Aortic smooth muscle cell (primary cell): ENCODE measurements around the gene CNPY2. TPM values are rescaled to one million over a fixed set of nuclear protein-coding genes. Genes with fewer than 3 reads are reported as not detected.

Experiments
- total RNA-seq: library from RNA; depleted of rRNA; stranded (reverse); fragments of >200 nt; gene quantifications from 2 replicates; pipeline ENCODE4 v1.2.3, GENCODE V29; 2014

The CNPY2 gene
- total RNA-seq, result 78.8 and 85.5 TPM in 2 replicates

GRCh38 chr12:56315622-56316473, at the start of gene CNPY2:
Gene CNPY2, minus strand, starts transcription at chr12:56315988. Its CDS starts 771 bp downstream, at chr12:56315217.

DNA sequence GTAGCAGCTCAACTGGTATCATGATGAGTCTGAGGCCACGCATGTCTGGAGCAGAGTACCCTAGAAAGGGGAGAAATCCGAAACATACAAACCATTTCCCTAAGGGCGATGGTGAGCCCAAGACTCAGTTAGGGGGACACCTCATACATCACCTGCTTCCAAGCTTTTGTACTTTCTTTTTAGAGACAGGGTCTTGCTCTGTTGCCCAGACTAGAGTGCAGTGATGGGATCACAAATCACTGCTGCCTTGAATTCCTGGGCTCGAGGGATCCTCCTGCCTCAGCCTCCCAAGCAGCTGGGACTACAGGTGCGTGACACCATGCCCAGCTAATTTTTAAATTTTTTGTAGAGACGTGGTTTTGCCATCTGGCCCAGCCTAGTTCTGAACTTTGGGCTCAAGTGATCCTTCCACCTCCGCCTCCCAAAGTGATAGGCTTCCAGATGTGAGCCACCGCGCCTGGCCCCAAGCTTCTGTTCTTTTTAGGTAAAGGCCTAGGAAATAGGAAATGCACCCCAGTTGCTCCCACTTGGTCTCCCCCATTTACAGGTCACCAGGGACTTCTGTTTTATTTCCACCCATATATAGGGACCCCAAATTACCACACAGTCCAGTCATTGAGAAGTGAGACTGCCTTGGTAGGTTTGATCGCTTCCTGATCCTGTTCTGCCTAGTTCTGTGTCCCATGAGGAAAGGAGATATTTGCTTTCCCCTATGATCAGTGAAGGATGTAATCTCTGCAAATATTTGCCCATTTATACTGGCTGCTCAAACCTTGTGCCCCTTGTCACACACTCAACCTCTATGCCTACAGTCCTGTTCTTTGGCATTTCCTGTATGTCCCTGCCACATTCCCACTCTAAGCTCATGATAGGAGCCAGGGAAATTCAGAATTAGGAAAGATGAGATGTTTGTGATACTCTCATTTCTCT, 46.6 kb upstream of the CNPY2 start, which contains the start of gene APOF:
APOF (minus strand) TSS at position 728 of the 930 bp plus-strand sequence; CDS start at position 616, 112 bp downstream.

DNA sequence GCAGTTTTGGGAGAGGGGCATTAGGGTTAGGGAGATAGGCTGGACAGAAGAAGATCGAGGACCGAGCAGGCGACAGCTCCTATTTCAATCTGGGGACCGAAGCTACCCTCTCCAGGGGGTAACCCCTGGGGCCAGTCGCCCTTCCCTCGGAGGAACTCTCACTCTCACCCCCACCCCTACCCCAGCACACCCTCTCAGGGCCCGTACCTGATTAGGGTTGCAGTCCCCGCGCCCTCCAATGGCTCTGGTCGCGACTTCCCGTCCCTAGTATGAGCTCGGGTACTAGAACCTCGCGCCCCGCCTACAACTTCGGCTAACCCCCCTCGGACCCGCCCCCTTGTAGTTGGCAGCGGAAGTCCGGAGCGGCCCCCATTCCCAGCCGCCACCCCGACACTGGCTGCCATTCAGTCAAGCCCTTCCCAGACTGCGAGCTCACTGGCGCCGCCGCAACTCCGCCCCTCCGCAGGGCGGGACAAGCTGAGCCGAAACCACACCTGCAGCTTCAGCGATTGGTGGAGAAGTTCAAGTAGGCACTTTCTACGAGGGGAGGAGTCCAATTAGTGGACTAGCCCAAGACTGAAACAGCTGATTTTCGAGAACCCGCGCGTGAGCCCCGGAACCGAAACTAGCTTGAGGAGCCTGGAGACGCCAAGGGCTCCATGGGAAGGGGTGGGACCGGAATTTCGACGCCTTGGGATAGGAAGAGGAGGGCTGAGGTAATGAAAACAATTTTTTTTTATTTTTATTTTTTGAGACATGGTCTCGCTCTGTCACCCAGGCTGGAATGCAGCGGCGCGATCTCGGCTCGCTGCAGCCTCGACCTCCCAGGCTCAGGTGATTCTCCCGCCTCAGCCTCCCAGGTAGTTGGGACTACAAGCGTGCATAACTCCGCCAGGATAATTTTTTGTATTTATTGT, 44.3 kb upstream of the CNPY2 start, which contains the start of gene STAT2:
STAT2 (minus strand) TSS at position 257 of the 917 bp plus-strand sequence. CDS start 3,536 bp downstream, outside the sequence.

DNA sequence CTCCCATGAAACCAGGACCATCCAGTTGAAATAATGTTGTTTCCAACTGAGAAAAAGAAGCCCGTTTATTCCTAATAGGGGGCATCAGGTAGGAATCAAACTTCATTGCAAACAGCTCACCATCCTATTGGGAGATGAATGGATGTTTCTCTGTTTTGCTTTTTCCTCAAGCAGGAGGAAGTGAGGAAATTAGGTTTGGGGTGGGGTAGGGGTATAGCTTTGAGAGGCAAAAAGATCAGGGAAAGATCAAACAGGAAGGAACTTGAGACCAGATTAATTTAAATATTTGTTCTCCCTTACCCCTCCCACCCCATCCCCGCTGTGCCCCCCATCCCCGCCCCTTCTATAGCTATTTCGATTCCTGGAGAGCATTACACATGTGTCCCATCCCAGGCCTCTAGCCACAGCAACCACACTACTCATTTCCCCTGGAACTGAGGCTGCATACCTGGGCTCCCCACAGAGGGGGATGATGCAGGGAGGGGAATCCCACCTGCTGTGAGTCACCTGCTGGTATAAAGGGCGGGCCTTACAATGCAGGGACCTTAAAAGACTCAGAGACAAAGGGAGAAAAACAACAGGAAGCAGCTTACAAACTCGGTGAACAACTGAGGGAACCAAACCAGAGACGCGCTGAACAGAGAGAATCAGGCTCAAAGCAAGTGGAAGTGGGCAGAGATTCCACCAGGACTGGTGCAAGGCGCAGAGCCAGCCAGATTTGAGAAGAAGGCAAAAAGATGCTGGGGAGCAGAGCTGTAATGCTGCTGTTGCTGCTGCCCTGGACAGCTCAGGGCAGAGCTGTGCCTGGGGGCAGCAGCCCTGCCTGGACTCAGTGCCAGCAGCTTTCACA, 22.7 kb upstream of the CNPY2 start, which contains the start of gene IL23A:
IL23A (plus strand) TSS at position 577 of the 850 bp plus-strand sequence; CDS start at position 738, 161 bp downstream.

DNA sequence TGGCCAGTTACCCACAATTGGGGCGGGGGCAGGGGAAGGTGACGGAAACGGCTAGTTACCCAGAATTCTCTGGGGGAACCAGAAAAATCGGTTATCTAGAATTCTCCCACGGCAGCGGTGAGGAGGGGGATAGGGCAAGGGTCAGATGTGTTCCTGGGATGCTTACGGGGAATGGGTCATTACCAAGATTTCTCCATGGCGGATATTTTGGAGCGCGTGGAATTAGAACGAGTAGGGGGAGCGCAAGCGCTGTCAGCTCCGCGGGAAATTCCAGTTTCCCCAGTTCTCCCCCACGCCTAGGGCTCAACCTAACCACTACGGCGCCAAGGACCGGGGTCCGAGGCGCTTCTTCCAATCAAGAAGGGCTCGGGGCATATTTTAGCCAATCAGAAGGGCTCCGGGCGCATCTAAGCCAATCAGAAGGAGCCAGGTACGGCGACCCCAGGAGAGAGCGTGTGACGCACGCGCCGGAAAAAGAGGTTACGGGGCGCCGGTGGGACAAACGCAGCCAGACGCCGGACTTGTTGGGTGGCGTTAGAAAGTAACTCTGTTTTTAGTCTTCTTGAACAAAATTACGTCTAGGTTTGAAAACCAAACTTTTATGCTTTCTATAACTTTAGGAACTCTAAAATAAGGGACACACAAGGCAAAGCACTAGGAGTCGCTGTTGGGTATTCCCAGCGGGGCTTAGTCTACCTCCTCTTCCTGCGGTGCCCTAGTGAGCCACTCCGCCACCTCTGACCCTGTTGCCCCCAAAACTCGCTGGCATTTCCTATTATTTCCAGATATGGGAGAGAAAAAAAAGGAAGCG, 18.1 kb upstream of the CNPY2 start, which contains the start of gene PAN2:
PAN2 (minus strand) TSS at position 322 of the 811 bp plus-strand sequence. CDS start 906 bp downstream, outside the sequence.

GRCh38 chr12:56299853-56300643, 15.7 kb downstream of the CNPY2 start, which contains the start of gene CS:
Gene CS, minus strand, starts transcription at chr12:56300330. Its CDS starts 129 bp downstream, at chr12:56300201.

DNA sequence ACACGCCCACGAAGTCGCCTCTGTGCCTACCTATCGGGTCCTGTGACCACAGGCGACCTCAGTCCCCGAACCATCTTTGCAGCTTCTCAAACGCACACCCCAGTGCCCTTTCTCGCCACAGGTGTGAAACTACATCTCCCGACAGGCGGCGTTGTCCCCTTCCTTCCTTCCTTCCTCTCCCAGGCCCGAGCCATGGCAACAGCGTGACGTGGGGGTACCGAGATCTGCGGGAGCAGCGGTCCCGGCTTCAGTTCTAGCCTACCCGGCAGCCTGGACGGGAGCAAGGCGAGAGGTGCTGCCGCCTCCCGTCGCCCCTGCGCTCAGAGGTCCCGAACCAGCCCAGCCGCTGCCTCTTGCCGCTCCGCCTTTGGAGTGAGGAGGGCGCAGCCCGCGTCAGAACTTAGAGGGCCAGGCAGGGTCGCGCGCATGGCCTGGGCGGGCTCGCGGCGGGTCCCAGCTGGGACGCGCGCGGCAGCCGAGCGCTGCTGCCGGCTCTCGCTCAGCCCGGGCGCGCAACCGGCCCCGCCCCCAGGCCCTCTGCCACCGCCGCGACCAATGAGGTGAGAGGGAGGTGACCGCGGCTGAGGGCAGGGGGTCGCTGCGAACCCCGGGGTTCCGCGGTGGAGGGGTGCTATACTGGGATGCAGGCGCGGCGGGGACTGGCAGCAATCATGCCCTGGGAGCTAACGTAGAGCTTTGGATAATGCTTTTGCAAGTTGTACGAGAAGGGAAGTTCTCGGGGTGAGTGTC, 48.9 kb downstream of the CNPY2 start, which contains the start of gene COQ10A:
COQ10A (plus strand) TSS at position 250 of the 750 bp plus-strand sequence; CDS start at position 427, 177 bp downstream.

Other genes starting within 250 kb of the CNPY2 start
- 0.19 and 3.6 TPM in 2 replicates for gene ERBB3, start 235.8 kb downstream of the CNPY2 start, total RNA-seq
- 129 and 141 TPM in 2 replicates for gene PA2G4, start 211.4 kb downstream of the CNPY2 start, total RNA-seq
- 3,729 and 3,955 TPM in 2 replicates for gene RPL41, start 199.4 kb downstream of the CNPY2 start, total RNA-seq
- gene ZC3H10, start 197.7 kb downstream of the CNPY2 start, total RNA-seq, result 6.8 and 7.9 TPM in 2 replicates
- gene ESYT1, start 187.7 kb downstream of the CNPY2 start, total RNA-seq, result 209 and 236 TPM in 2 replicates
- gene MYL6B, start 163.4 kb downstream of the CNPY2 start, total RNA-seq, result 93.8 and 98.2 TPM in 2 replicates
- 3,015 and 3,100 TPM in 2 replicates for gene MYL6, start 157.6 kb downstream of the CNPY2 start, total RNA-seq
- gene SMARCC2, start 126.5 kb downstream of the CNPY2 start, total RNA-seq, result 47.4 and 50.4 TPM in 2 replicates
- 109 and 127 TPM in 2 replicates for gene RNF41, start 94.1 kb downstream of the CNPY2 start, total RNA-seq
- gene NABP2, start 91.6 kb downstream of the CNPY2 start, total RNA-seq, result 31.9 and 33.2 TPM in 2 replicates
- gene SLC39A5, start 85.9 kb downstream of the CNPY2 start, total RNA-seq, result 0.25 TPM in 1 of 2 replicates, not detected in the other
- 16.8 and 18.5 TPM in 2 replicates for gene ANKRD52, start 57.6 kb downstream of the CNPY2 start, total RNA-seq
- gene COQ10A, start 49.0 kb downstream of the CNPY2 start, total RNA-seq, result 8.6 TPM in 2 replicates
- 82.7 and 94.0 TPM in 2 replicates for gene CS, start 15.7 kb downstream of the CNPY2 start, total RNA-seq
- gene PAN2, start 18.0 kb upstream of the CNPY2 start, total RNA-seq, result 16.9 and 21.1 TPM in 2 replicates
- 0.12 TPM in 1 of 2 replicates, not detected in the other for gene IL23A, start 22.9 kb upstream of the CNPY2 start, total RNA-seq
- 172 and 185 TPM in 2 replicates for gene STAT2, start 44.1 kb upstream of the CNPY2 start, total RNA-seq
- not detected in 2 replicates for gene APOF, start 46.9 kb upstream of the CNPY2 start, total RNA-seq
- 4.8 and 10.3 TPM in 2 replicates for gene TIMELESS, start 133.4 kb upstream of the CNPY2 start, total RNA-seq
- not detected in 2 replicates for gene MIP, start 138.7 kb upstream of the CNPY2 start, total RNA-seq
- 1.6 TPM in 2 replicates for gene SPRYD4, start 152.6 kb upstream of the CNPY2 start, total RNA-seq
- gene GLS2, start 172.2 kb upstream of the CNPY2 start, total RNA-seq, result 0.13 TPM in 1 of 2 replicates, not detected in the other
- gene RBMS2, start 205.8 kb upstream of the CNPY2 start, total RNA-seq, result 11.5 and 19.6 TPM in 2 replicates